HG02884 (cell line): ENCODE data around the gene SLC30A5.
"Not testable (repeated sequence)": the region's sequence is repeated elsewhere in the genome, so short reads cannot be mapped to it uniquely, and the experiment has no call there.

Experiments used
- ATAC-seq: cut with Tn5 transposase; IDR thresholded peaks from one replicate; pipeline ENCODE4 v1.9.1; 2021; ENCODE audit warnings: mild to moderate bottlenecking, moderate library complexity; ENCODE audit not compliant: unreplicated experiment

SLC30A5 gene

GRCh38 chr5:69103521-69103920, 9.7 kb downstream of the SLC30A5 start:
- ATAC-seq, result no peak

GRCh38 chr5:69105996-69106906, 12.4 kb downstream of the SLC30A5 start:
- ATAC-seq, result peak; percentile 90

DNA sequence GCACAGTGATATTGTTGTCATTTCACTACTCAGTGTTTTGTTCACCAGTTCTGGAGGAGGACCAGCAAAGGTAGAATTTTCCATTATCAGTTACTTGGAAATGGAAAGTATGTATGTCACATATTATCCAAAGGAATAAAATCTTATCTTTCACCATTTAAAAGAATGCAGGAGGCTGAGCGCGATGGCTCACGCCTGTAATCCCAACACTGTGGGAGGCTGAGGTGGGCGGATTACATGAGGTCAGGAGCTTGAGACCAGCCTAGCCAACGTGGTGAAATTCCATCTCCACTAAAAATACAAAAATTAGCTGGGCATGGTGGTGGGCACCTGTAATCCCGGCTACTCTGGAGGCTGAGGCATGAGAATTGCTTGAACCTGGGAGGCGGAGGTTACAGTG, 14.6 kb downstream of the SLC30A5 start:
- ATAC-seq, result not testable (repeated sequence)

GRCh38 chr5:69113851-69114250, 20.0 kb downstream of the SLC30A5 start:
- no peak for ATAC-seq

- ATAC-seq, result no peak
Observed at GRCh38 chr5:69115526-69115925, 21.7 kb downstream of the SLC30A5 start.

DNA sequence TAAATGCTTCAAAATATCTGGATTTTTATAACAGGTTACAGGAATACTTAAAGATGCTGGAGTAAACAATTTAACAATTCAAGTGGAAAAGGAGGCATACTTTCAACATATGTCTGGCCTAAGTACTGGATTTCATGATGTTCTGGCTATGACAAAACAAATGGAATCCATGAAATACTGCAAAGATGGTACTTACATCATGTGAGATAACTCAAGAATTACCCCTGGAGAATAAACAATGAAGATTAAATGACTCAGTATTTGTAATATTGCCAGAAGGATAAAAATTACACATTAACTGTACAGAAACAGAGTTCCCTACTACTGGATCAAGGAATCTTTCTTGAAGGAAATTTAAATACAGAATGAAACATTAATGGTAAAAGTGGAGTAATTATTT, 35.6 kb downstream of the SLC30A5 start:
- ATAC-seq, result no peak

DNA sequence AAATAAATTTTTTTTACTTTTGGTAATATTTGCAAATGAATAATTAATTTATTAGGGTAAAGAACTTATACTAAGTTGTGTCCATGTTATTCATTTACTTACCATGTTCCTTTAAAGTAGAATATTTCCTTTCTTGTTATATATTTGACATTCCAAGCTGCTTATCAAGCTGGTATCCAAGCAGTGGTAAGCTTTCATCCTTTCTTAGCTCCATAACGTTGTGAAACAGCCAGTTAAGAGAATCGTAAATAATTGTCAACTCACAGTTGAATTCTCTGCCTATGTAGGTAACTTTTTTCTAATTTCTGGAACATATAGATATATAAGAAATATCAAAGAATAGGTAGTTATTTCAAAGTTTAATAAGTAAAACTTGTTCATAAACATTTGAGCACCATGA, 36.4 kb downstream of the SLC30A5 start:
- no peak for ATAC-seq

GRCh38 chr5:69131304-69131703, 37.5 kb downstream of the SLC30A5 start:
- ATAC-seq, result no peak

DNA sequence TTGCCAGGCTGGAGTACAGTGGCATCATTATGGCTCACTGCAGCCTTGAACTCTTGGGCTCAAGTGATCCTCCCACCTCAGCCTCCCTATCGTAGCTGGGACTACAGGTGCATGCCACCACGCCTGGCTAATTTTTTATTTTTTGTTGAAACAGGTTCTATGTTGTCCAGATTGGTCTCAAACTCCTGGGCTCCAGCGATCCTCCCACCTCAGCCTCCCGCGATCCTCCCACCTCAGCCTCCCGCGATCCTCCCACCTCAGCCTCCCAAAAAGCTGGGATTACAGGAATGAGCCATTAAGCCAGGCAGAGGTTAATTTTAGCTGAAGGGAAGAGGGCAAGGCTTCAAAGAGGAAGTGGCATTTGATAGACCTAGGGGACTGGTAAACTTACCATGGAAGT, 40.3 kb downstream of the SLC30A5 start:
- no peak for ATAC-seq

DNA sequence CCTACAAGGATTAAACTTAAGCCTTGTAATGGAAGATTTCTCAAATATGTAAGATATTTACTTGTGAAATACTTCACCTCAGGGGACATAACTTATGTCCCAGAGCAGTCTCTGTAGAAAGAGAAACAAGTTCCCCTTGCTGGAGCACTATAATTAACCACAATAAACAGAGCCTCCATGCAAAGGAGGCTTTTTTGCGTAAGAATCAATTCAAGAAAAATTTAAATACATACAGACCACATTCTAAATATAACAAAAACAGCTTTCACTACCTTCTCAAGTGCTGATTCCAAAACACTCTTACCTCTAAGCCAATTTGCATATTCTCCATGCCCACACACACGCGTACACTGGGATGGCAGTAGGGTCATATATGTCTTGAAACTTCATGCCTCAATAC, 42.5 kb downstream of the SLC30A5 start:
- ATAC-seq, result peak; percentile 85

GRCh38 chr5:69137208-69137607, 43.4 kb downstream of the SLC30A5 start:
- ATAC-seq, result not testable (repeated sequence)

- no peak for ATAC-seq
Observed at GRCh38 chr5:69137807-69138206, 44.0 kb downstream of the SLC30A5 start.

GRCh38 chr5:69138766-69139165, 45.0 kb downstream of the SLC30A5 start:
- no peak for ATAC-seq

GRCh38 chr5:69140239-69140638, 46.4 kb downstream of the SLC30A5 start:
- ATAC-seq, result not testable (repeated sequence)

- no peak for ATAC-seq
Observed at GRCh38 chr5:69140827-69141226, 47.0 kb downstream of the SLC30A5 start.

DNA sequence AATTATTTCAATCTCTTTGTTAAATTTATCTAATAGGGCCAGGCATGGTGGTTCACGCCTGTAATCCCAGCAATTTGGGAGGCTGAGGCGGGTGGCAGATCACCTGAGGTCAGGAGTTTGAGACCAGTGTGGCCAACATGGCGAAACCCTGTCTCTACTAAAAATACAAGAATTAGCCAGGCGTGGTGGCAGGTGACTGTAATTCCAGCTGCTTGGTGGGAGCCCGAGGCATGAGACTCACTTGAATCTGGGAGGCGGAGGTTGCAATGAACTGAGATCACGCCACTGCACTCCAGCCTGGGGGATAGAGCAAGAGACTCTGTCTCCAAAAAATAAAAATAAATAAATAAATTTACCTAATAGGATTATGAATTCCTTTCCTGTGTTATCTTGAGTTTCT, 54.8 kb downstream of the SLC30A5 start:
- ATAC-seq, result not testable (repeated sequence)

DNA sequence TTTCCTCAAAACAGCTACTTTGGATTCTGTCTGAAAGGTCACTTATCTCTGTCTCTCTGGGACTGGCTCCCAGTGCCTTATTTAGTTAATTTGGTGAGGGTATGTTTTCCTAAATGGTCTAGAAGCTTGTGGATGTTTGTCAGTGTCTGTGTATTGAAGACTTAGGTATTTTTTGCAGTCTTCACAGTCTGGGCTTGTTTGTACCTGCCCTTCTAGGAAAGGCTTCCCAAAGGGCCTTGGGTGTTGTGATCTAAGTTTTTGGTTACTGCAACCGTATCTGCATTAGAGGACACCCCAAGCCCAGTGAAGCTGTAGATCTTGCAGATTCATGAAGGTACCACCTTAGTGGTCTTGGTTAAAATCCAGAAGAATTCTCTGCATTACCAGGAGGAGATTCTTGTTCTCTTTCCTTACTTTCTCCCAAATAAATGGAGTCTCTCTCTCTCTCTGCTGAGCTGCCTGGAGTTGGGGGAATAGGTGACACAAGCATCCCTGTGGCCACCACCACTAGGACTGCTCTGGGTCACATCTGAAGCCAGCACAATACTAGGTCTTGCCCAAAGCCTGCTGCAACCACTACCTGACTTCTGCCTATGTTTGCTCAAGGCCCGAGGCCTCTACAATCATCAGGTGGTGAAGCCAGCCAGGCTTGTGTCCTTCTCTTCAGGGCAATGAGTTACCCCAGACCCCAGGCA, 55.3 kb downstream of the SLC30A5 start:
- no peak for ATAC-seq

- ATAC-seq, result no peak
Observed at GRCh38 chr5:69149676-69150010, 55.8 kb downstream of the SLC30A5 start.

DNA sequence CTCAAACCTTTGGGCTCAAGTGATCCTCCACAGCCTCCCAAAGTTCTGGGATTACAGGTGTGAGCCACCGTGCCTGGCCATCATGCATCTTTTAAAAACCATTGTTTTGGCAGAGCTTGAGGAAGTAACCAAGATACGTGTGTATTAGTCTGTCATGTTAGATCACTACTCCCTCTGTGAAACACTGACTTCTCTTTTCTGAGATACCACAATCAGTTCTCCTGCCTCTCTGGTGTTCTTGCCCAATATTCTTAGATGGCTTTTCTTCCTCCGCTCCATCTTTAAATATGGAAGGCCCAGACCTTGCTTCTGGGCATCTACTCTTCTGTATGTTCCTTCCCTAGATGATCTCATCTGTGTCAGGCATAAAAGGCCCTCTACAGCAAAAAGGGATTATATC, 58.9 kb downstream of the SLC30A5 start:
- no peak for ATAC-seq

GRCh38 chr5:69156456-69156855, 62.6 kb downstream of the SLC30A5 start:
- ATAC-seq, result no peak

DNA sequence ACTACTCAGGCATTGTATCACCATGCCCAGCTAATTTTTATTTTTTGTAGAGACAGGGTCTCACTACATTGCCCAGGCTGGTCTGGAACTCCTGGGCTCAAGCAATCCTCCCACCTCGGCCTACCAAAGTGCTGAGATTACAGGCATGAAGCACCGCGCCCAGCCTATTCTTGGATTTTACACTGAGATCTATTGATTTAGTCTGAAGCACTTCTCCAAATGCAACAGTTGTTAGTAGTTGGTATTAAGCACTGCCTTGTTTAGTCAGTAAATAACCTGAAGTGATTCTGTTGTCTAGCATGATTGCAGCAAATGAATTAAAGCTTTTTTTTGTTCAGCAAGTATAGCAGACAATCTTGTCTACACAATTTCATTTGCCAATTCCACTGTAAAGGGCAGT, 64.2 kb downstream of the SLC30A5 start:
- ATAC-seq, result no peak

DNA sequence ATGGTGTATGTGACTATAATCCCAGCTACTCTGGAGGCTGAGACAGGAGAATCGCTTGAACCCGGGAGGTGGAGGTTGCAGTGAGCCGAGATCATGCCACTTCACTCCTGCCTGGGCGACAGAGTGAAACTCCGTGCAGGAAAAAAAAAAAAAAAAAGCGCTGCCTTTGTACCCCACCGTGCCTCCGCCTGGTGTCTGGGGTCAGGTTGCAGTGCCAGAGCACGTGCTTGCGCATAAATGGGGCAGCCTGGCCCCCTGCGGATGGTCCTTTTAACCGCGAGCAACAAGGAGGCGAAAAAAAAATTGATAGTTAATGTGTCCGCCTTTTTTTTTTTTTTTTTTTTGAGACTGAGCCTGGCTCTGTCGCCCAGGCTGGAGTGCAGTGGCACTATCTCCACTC, 66.8 kb downstream of the SLC30A5 start:
- no peak for ATAC-seq
